H1 (cell line): ENCODE measurements around the gene ABTB1. TPM values are rescaled to one million over a fixed set of nuclear protein-coding genes. Genes with fewer than 3 reads are reported as not detected.
A peak's percentile ranks its signal among the peaks of the same experiment; 100 is the strongest.

Experiments
- CTCF ChIA-PET: fragments of 300-600 bp; sonication (Branson Sonifier 250); formaldehyde crosslinking; loops from one replicate; lab custom pipeline; 2021; ENCODE audit not compliant: partially characterized antibody; lab: Charles Lee
- POLR2A ChIA-PET: fragments of 300-600 bp; sonication (Branson Sonifier 250); formaldehyde crosslinking; loops from one replicate; lab custom pipeline; 2021; ENCODE audit warnings: inconsistent platforms; ENCODE audit not compliant: partially characterized antibody; lab: Charles Lee
- DNase-seq, 2 experiments: peaks; one replicate each; pipeline versions ENCODE4 v3.0.0 to v3.0.0-alpha.2; 2010 to 2022; ENCODE audit warnings: low spot score in 2 of 2, low read depth in 1 of 2, mixed read lengths in 1 of 2
- FAIRE-seq: peaks from 2 replicates; lab custom pipeline; 2011; peaks lifted over from hg19 to GRCh38; lab: Jason Lieb, UNC
- H2AFZ ChIP-seq: 2 replicates; pipeline ENCODE4 v1.8.1; 2012; ENCODE audit warnings: low read length, inconsistent platforms
- H2AK5ac ChIP-seq: 2 replicates; pipeline ENCODE4 v1.6.1; 2013; ENCODE audit warnings: low read depth, low read length
- H2BK120ac ChIP-seq: replicated peaks from 2 replicates; pipeline ENCODE3; 2013; ENCODE audit warnings: low read depth, low read length, inconsistent platforms
- H2BK12ac ChIP-seq: 2 replicates; pipeline ENCODE4 v1.6.1; 2013; ENCODE audit warnings: low read depth, low read length
- H2BK15ac ChIP-seq: 2 replicates; pipeline ENCODE4 v1.6.1; 2013; ENCODE audit warnings: low read length
- H2BK20ac ChIP-seq: 2 replicates; pipeline ENCODE4 v1.6.1; 2013; ENCODE audit warnings: low read length
- H2BK5ac ChIP-seq: 2 replicates; pipeline ENCODE4 v1.6.1; 2013; ENCODE audit warnings: low read depth, low read length
- H3K14ac ChIP-seq: 2 replicates; pipeline ENCODE4 v1.6.1; 2013; ENCODE audit warnings: inconsistent platforms; ENCODE audit not compliant: insufficient read length
- H3K18ac ChIP-seq: 2 replicates; pipeline ENCODE4 v1.6.1; 2013; ENCODE audit warnings: low read length; ENCODE audit errors: extremely low read depth
- H3K23ac ChIP-seq: 2 replicates; pipeline ENCODE4 v1.6.1; 2013; ENCODE audit warnings: inconsistent platforms; ENCODE audit not compliant: insufficient read length
- H3K23me2 ChIP-seq: 2 replicates; pipeline ENCODE4 v1.6.1; 2013; ENCODE audit warnings: low read depth, low read length
- H3K27ac ChIP-seq: 2 replicates; pipeline ENCODE4 v1.6.1; 2011; ENCODE audit warnings: low read depth, low read length, inconsistent platforms
- H3K27me3 ChIP-seq, 4 experiments: replicated peaks in 1 of 4; 1 replicate in 1 of 4; 2 replicates in 3 of 4; pipeline versions ENCODE4 v1.6.1 to v1.8.1; 2011 to 2013; ENCODE audit warnings: low read length in 3 of 4, mild to moderate bottlenecking in 3 of 4, inconsistent platforms in 2 of 4, mixed read lengths in 2 of 4, moderate library complexity in 1 of 4; ENCODE audit not compliant: control insufficient read depth in 3 of 4, insufficient read depth in 3 of 4; ENCODE audit errors: extremely low read depth in 1 of 4
- H3K36me3 ChIP-seq, 4 experiments: 2 replicates each; pipeline versions ENCODE4 v1.6.1 to v1.8.1; 2011 to 2013; ENCODE audit warnings: mild to moderate bottlenecking in 4 of 4, low read length in 3 of 4, moderate library complexity in 2 of 4, control low read depth in 1 of 4, inconsistent platforms in 1 of 4; ENCODE audit not compliant: insufficient read depth in 4 of 4, control insufficient read depth in 2 of 4
- H3K4ac ChIP-seq: replicated peaks from 2 replicates; pipeline ENCODE3; 2013; ENCODE audit warnings: low read length, low read depth, mixed read lengths, inconsistent platforms; ENCODE audit not compliant: insufficient read length
- H3K4me1 ChIP-seq, 4 experiments: replicated peaks in 1 of 4; 1 replicate in 1 of 4; 2 replicates in 3 of 4; pipeline versions ENCODE4 v1.6.1 to v1.8.1; 2011 to 2013; ENCODE audit warnings: low read length in 3 of 4, inconsistent platforms in 2 of 4, mixed read lengths in 1 of 4; ENCODE audit not compliant: insufficient read depth in 4 of 4, control insufficient read depth in 3 of 4
- H3K4me2 ChIP-seq, 2 experiments: 2 replicates each; pipeline versions ENCODE4 v1.6.1 to v1.8.1; 2011 to 2013; ENCODE audit warnings: low read depth in 2 of 2, low read length in 2 of 2, control low read depth in 1 of 2, inconsistent platforms in 1 of 2, mild to moderate bottlenecking in 1 of 2; ENCODE audit not compliant: insufficient read depth in 1 of 2
- H3K4me3 ChIP-seq, 4 experiments: fragments of 200-600, 300-600 bp in 1 of 4; sonication (generic), shearing (Covaris generic), sonication (Bioruptor Twin) in 1 of 4; 2 replicates each; pipeline versions ENCODE4 v1.5.1 to v1.8.1; 2011 to 2016; ENCODE audit warnings: low read length in 4 of 4, low read depth in 3 of 4, control low read depth in 2 of 4, inconsistent platforms in 2 of 4, mild to moderate bottlenecking in 2 of 4, mixed read lengths in 1 of 4, moderate library complexity in 1 of 4; ENCODE audit not compliant: insufficient read depth in 2 of 4; ENCODE audit errors: extremely low read depth in 1 of 4
- H3K56ac ChIP-seq: replicated peaks from 2 replicates; pipeline ENCODE3; 2013; ENCODE audit warnings: low read depth, mild to moderate bottlenecking, mixed read lengths, low read length, inconsistent platforms; ENCODE audit not compliant: insufficient read length
- H3K79me1 ChIP-seq: 2 replicates; pipeline ENCODE4 v1.6.1; 2013; ENCODE audit warnings: low read depth, low read length, control low read depth
- H3K79me2 ChIP-seq, 2 experiments: 2 replicates each; pipeline versions ENCODE4 v1.6.1 to v1.8.1; 2012 to 2013; ENCODE audit warnings: low read length in 2 of 2, mild to moderate bottlenecking in 2 of 2, inconsistent platforms in 1 of 2; ENCODE audit not compliant: insufficient read depth in 2 of 2, control insufficient read depth in 1 of 2
- H3K9ac ChIP-seq, 4 experiments: replicated peaks in 1 of 4; 1 replicate in 1 of 4; 2 replicates in 3 of 4; pipeline versions ENCODE4 v1.6.1 to v1.8.1; 2011 to 2013; ENCODE audit warnings: low read depth in 3 of 4, low read length in 3 of 4, control low read depth in 2 of 4, mild to moderate bottlenecking in 2 of 4, moderate library complexity in 2 of 4, inconsistent platforms in 1 of 4; ENCODE audit errors: extremely low read depth in 1 of 4
- H3K9me3 ChIP-seq, 2 experiments: 2 replicates each; pipeline versions ENCODE4 v1.6.1 to v1.8.1; 2012 to 2013; ENCODE audit warnings: mild to moderate bottlenecking in 2 of 2, moderate library complexity in 2 of 2, control low read depth in 1 of 2, inconsistent platforms in 1 of 2, low read depth in 1 of 2, low read length in 1 of 2, mixed read lengths in 1 of 2; ENCODE audit not compliant: insufficient read depth in 2 of 2
- H4K20me1 ChIP-seq, 2 experiments: replicated peaks in 1 of 2; 2 replicates each; pipeline versions ENCODE3 to v1.8.1; 2011 to 2013; ENCODE audit warnings: inconsistent platforms in 2 of 2, low read length in 2 of 2, mild to moderate bottlenecking in 1 of 2; ENCODE audit not compliant: insufficient read depth in 2 of 2, control insufficient read depth in 1 of 2
- H4K5ac ChIP-seq: 2 replicates; pipeline ENCODE4 v1.6.1; 2013; ENCODE audit warnings: low read length, low read depth, mixed read lengths, inconsistent platforms; ENCODE audit not compliant: insufficient read length
- H4K8ac ChIP-seq: 2 replicates; pipeline ENCODE4 v1.8.0; 2013; ENCODE audit warnings: mild to moderate bottlenecking, moderate library complexity, low read length, inconsistent platforms; ENCODE audit not compliant: insufficient read depth; ENCODE audit errors: extremely low read depth
- H4K91ac ChIP-seq: replicated peaks from 2 replicates; pipeline ENCODE3; 2013; ENCODE audit warnings: low read length, mixed read lengths, inconsistent platforms; ENCODE audit not compliant: insufficient read length
- BCL11A ChIP-seq, 2 experiments: IDR thresholded peaks; one replicate each; pipeline ENCODE4 v1.6.1; 2011; ENCODE audit warnings: low read depth in 2 of 2, low read length in 2 of 2, mild to moderate bottlenecking in 2 of 2
- TAF1 ChIP-seq: IDR thresholded peaks from 2 replicates; pipeline ENCODE4 v1.6.1; 2011; ENCODE audit warnings: mild to moderate bottlenecking, low read depth, low read length
- TEAD4 ChIP-seq: IDR thresholded peaks from 2 replicates; pipeline ENCODE4 v1.6.1; 2012; ENCODE audit warnings: low read depth, low read length, inconsistent platforms, mixed read lengths
- YY1 ChIP-seq: IDR thresholded peaks from 2 replicates; pipeline ENCODE4 v1.6.1; 2011; ENCODE audit warnings: low read depth, mild to moderate bottlenecking, low read length
- WGBS, 2 experiments: shearing (Covaris generic) in 1 of 2; methylation state at CpG; one replicate each; pipeline versions ENCODE4 v1.1.6 to v1.1.7; 2013 to 2015; ENCODE audit warnings: low lambda C conversion rate in 2 of 2, mixed read lengths in 2 of 2, inconsistent platforms in 1 of 2, low coverage in 1 of 2, missing lambda C conversion rate in 1 of 2; ENCODE audit not compliant: insufficient replicate concordance in 2 of 2, insufficient coverage in 1 of 2, insufficient read length in 1 of 2; ENCODE audit errors: extremely low coverage in 1 of 2, missing lambda C conversion rate in 1 of 2; 5-methylcytosine and 5-hydroxymethylcytosine counted together
- polyA plus RNA-seq, 7 experiments: library from polyadenylated mRNA; depleted of rRNA in 3 of 7; stranded (reverse) in 5 of 7; unstranded in 2 of 7; fragments of >200 nt in 5 of 7; fragments of 200-250 nt in 2 of 7; gene quantifications; 1 replicate in 5 of 7; 2 replicates in 1 of 7; 4 replicates in 1 of 7; pipeline versions ENCODE4 v1.2.1 to v1.2.3, GENCODE V29; 2011 to 2013; ENCODE audit warnings: missing spikeins in 2 of 7, mixed read lengths in 2 of 7
- total RNA-seq: library from RNA; stranded (reverse); fragmentation: NEBNext Ultra II Directional; extraction: Animal tissue kit (Norgen Biotek cat#: 25700); gene quantifications from 2 replicates; pipeline ENCODE4 v1.2.1, GENCODE V29; 2021

The ABTB1 gene
- total and polyA plus RNA-seq, 2 of the 8 experiments (the other 6 are each of a cell fraction or from before 2014, with no cell fraction given): 7.1 to 9.4 TPM

DNA sequence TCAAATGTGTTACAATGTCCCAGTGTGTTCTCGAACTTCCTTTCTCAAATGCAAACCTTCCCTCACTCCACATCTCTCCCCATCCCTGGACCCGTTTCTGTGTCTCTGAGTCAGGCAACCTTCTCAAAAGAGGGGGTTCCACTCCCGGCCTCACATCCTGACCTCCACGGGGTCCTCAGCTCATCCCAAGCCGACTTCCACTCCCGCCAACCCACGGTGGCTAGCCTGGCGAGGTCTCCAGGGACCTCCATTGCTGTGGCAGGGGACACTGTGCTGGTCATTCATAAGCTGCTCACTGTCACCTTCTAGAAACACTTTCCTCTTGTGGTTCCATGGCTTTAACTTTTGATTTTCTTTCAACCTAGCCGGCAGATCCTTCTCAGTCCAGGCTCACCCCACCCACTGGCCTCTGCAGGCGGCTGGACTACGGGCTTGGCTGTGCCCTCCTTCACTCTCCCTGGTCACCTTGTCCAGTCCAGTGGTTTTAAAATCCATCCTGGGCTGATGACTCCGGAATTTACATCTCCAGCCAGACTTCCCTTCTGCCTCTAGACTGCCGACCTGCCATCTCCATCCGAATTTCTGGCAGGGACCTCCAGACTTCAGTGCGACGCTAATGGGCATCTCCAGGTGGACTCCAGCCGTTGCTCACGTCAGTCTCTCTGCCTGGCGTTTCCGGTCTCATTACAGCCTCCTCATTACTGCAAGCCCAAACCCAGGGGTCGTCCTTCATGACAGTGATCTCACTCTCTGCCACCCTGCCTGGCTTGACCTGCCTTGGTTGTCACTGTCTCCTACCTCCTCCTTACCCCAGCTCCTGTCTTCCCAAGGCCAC, 20.0 kb downstream of the ABTB1 start:
- H3K9ac ChIP-seq: no peak overlapping the region
- no peak overlapping the region for H2BK5ac ChIP-seq
- no peaks in the 10 kb centered on the region for H3K79me2 ChIP-seq
- no peaks in the 10 kb centered on the region for H3K23me2 ChIP-seq
- WGBS, 2 experiments: 86% methylated on average over 21 of the region's 21 CpGs; no CpG with 5 or more reads in 1 of the 2 experiments
- no peak overlapping the region for H2AFZ ChIP-seq
- H3K4me1 ChIP-seq: peaks cover 0 to 22% (median 7%) of the 10 kb centered on the region in 4 experiments; a peak in 6 of 7 replicates
- no peaks in the 10 kb centered on the region for H3K27me3 ChIP-seq
- H3K14ac ChIP-seq: no peak overlapping the region
- no peak overlapping the region for H4K8ac ChIP-seq
- no peaks in the 10 kb centered on the region for H3K36me3 ChIP-seq
- no peak overlapping the region for H3K4me3 ChIP-seq
- no peak overlapping the region for H2BK120ac ChIP-seq
- no peaks in the 10 kb centered on the region for H4K20me1 ChIP-seq
- H3K79me1 ChIP-seq: no peaks in the 10 kb centered on the region
- H2BK20ac ChIP-seq: no peak overlapping the region
- no peak overlapping the region for H3K56ac ChIP-seq
- no peak overlapping the region for H3K27ac ChIP-seq
- no peak for FAIRE-seq
- H2BK15ac ChIP-seq: no peak overlapping the region
- TF ChIP-seq TEAD4 (no peak), YY1 (no peak), TAF1 (no peak), BCL11A (IDR thresholded peaks at IDR 0.05; ENCODE audit: low read depth in 2 of 2, low read length in 2 of 2) (no peak)
- TF ChIP-seq, all 59 proteins: peak for 0
- Histone ChIP-seq H3K9me3 (no peaks in the 10 kb centered on the region), H2BK12ac (peak overlapping the region; percentile 68; the same call in 1 of the 2 replicates), H3K4me2 (no peak overlapping the region), H4K5ac (no peak overlapping the region), H2AK5ac (no peak overlapping the region), H3K4ac (no peak overlapping the region), H3K23ac (no peak overlapping the region), H4K91ac (no peak overlapping the region), H3K18ac (no peak overlapping the region)
- ChIA-PET POLR2A (interaction anchor here (0.6 kb wide), 1 partner anchor 13 kb away, joined by 3 read pairs; no protein-coding TSS in a partner anchor), CTCF (interaction anchor here (0.7 to 12.8 kb wide), 11 partner anchors 12 to 588 kb away, joined by 3 to 172 read pairs (median 6); no protein-coding TSS in a partner anchor)
- DNase-seq: no peak
